GM21360 (cell line): ENCODE results near the gene ZNF549.
"Not testable (repeated sequence)": the region's sequence is repeated elsewhere in the genome, so short reads cannot be mapped to it uniquely, and the experiment has no call there.

Experiments used
- ATAC-seq: cut with Tn5 transposase; IDR thresholded peaks from one replicate; pipeline ENCODE4 v1.9.1; 2021; ENCODE audit warnings: mild to moderate bottlenecking, moderate library complexity; ENCODE audit not compliant: unreplicated experiment

The ZNF549 gene

DNA sequence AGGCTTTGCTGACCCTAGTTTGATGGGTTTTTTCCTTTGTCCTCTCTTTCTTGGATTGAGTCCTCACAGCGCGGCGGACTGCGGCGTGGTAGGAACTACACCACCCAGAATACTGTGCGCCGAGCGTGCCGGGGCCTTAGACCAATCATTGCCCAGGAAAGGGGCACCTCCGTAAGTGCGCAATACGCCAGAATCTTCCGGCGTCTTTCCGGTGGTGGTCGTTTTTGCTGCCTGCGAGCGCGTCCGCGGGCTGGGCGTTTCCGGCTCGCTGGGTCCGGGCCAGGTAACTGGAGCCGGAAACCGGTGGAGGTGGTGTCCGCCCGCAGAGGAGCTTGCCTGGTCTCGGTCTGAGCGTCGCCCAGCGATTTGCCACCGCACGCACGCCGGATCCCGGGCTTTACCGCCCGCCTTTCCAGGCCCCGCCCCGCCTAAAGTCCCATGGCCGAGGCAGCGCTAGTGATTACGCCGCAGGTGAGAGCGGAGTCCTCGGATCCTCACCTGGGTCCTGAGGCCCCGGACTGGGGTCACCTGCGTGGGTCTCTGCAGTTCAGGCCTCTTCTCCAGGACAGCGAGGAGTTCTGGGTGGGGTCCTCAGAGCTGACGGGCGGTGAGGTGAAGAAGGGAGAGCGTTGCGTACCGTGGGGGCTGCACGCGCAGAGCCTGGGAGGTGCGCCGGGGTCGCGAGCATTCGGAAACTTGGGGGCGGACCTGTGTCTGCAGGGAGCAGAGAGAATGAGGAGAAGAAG, at the start of gene ZNF549:
TSS of gene ZNF549 (plus strand) at position 221 of the 746 bp plus-strand sequence. CDS start at position 439, 218 bp downstream.
- peak; percentile 93 for ATAC-seq

DNA sequence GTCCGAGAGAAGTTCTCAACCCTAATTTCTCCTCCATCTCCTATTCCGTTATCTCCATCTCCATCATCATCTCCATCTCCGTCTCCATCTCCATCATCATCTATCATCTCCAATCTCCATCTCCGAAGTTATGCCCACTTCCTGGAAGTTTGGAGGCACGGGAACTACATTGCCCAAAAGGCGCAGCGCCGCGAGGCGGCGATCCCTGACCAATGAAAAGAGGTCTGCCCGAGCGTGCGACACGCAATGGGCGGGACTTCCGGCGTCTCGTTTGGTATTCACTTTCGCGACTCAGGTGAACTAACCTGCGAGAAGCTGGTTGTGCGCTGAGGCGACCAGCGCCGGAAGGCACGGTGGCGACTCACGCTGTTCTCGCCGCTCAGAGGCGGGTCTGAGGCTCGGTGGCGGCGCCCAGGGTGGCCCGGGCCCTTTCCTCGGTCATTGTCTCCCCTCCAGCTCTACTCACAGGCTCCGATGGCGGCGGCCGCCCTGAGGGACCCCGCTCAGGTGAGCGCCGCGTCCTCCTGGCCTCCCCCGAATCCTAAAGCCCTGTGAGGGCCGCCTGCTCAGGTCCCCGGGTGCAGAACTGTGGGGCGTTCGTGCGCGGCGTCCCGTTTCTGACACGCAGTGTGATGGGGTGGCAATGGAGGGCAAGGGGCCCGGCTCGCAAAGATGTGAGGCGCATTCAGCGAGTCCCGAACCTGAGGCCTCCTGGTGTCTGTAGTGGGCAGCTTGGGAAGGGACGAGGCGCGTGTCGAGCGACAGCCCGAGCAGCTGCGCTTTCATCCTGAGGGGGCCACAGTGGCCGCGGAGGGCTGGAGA, 39.5 kb upstream of the ZNF549 start, which contains the start of gene ZNF419:
TSS of gene ZNF419 (plus strand) at position 274 of the 822 bp plus-strand sequence. CDS start at position 475, 201 bp downstream.
- peak; percentile 92 for ATAC-seq

DNA sequence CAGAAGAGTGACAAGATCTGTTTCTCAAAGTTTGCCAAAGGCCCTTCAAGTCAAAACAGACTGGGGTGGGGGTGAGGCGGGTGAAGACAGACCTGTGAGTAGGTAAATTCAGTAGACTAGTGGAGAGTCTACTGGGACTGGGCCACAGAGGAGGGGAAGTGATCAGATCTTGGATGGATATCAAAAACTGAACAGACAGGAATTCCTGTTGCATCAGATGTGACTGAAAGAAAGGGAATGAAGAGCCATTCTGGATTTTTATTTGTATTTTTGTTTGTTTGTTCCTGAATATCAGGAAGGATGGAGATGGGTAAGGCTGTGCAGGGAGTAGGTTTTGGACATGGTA, 38.9 kb upstream of the ZNF549 start:
- ATAC-seq: not testable (repeated sequence)

DNA sequence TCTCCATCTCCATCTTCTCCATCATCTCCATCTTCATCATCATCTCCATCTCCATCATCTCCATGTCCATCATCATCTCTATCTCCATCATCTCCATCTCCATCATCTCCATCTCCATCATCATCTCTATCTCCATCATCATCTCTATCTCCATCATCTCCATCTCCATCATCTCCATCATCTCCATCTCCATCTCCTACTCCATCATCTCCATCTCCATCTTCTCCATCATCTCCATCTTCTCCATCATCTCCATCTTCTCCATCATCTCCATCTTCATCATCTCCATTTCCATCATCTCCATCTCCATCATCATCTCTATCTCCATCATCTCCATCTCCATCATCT, 27.9 kb upstream of the ZNF549 start:
- ATAC-seq: not testable (repeated sequence)

DNA sequence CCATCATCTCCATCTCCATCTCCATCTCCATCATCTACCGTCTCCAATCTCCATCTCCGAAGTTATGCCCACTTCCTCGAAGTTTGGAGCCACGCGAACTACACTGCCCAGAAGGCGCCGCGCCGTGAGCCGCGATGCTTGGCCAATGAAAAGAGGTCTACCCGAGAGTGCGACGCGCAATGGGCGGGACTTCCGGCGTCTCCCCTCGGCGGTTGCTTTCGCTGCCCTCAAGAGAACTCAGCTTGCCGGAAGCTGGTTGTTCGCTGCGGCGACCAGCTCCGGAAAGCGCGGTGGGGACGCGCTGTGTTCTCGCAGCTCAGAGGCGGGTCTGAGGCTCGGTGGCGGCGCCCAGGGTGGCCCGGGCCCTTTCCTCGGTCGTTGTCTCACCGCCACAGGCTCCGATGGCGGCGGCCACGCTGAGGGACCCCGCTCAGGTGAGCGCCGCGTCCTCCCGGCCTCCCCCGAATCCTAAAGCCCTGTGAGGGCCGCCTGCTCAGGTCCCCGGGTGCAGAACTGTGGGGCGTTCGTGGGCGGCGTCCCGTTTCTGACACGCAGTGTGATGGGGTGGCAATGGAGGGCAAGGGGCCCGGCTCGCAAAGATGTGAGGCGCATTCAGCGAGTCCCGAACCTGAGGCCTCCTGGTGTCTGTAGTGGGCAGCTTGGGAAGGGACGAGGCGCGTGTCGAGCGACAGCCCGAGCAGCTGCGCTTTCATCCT, 27.3 kb upstream of the ZNF549 start, which contains the start of gene ZNF773:
TSS of gene ZNF773 (plus strand) at position 259 of the 716 bp plus-strand sequence. CDS start at position 402, 143 bp downstream.
- peak; percentile 93 for ATAC-seq

DNA sequence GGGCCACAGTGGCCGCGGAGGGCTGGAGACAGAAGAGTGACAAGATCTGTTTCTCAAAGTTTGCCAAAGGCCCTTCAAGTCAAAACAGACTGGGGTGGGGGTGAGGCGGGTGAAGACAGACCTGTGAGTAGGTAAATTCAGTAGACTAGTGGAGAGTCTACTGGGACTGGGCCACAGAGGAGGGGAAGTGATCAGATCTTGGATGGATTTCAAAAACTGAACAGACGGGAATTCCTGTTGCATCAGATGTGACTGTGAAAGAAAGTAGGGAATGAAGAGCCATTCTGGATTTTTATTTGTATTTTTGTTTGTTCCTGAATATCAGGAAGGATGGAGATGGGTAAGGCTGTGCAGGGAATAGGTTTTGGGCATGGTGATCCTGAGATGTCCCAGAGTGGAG, 26.8 kb upstream of the ZNF549 start:
- ATAC-seq: not testable (repeated sequence)

DNA sequence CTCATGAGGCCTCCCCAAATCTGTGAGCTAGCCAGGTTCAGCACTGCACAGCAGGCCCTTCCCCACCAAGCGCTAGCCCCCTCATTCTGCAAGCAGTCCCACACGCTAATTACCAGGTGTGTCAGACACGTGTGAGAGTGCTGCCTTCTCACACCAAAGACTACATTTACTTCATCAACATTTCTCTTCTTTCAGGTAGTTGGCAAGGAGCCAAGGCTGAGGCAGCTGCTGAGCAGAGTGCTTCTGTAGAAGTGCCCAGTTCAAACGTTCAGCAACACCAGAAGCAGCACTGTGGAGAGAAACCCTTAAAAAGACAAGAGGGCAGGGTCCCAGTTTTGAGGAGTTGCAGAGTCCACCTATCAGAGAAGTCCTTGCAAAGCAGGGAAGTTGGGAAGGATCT, 21.0 kb upstream of the ZNF549 start:
- no peak for ATAC-seq

DNA sequence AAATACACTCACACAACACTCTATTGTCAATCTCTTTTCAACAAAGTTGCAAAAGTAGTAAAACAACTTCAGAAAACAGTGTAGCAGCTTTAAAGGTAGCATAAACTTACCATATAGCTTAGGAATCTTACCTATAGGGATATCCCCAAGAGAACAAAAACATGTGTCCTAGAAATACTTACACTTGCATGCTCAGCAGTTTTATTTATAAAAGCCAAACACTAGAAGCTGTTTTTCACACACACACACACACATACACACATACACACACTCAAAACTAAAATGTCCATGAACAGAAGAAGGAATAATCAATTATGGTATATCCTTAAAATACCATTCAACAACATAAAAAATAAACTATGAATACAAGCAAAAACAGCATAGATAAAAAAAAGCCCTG, 15.7 kb upstream of the ZNF549 start:
- no peak for ATAC-seq

DNA sequence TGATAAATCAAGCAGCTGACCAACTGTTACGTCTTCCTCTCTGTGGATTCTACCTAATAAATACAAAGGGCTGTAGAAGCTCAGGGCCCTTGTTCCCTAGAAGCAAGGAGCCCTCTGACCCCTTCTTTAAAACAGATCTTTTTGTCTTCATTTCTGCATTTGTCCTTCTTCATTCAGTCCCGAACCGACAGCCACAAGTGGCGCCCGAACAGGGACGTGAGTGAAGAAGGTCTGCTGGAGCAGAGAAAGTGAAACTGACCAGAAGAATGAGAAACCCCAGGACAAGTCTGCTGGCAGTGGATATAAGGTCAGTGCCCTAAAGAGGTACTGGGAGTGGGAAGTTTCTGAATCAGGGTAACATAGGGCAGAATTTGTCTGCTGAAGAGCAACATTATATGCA, 14.3 kb upstream of the ZNF549 start:
- no peak for ATAC-seq

DNA sequence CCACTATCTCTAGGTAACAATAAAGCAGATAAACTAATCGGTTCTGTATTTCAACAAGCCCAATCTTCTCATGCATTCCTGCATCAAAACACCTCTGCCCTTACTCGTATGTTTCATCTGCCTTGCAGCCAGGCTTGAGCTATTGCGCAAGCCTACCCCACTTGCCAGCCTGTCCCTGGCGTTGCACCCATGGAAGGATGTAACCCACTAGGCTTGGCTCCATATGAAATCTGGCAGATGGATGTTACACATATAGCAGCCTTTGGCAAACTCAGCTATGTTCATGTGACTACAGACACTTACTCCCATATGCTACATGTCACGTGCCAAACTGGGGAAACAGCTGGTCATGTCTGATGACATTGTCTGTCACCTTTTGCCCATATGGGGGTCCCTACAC, 11.9 kb upstream of the ZNF549 start:
- ATAC-seq: no peak

DNA sequence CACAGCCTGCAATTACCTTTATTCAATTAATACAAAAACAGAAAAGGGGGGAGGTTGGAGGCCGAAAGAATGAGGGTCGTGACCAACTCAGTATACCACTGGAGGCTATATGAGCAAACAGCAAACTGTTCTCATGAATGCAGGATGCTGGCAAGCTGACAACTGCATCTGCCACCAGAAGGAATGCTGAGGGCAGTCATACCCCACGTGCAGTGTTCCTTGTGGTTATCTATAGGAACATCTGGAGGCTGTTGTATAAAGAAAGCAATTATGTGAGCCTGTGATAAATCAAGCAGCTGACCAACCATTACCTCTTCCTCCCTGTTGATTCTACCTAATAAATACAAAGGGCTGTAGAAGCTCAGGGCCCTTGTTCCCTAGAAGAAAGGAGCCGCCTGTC, 9.1 kb upstream of the ZNF549 start:
- not testable (repeated sequence) for ATAC-seq

DNA sequence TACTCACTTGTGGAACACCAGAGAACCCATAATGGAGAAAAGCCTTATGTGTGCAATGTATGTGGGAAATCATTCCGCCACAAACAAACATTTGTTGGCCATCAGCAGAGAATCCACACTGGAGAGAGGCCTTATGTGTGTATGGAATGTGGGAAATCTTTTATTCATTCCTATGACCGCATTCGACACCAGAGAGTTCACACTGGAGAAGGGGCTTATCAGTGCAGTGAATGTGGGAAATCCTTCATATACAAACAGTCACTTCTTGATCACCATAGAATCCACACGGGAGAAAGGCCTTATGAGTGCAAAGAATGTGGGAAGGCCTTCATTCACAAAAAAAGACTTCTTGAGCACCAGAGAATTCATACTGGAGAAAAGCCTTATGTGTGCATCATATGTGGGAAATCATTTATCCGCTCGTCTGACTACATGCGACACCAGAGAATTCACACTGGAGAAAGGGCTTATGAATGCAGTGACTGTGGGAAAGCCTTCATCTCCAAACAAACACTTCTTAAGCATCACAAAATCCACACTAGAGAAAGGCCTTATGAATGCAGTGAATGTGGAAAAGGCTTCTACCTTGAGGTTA, 10.9 kb downstream of the ZNF549 start:
- ATAC-seq: no peak

DNA sequence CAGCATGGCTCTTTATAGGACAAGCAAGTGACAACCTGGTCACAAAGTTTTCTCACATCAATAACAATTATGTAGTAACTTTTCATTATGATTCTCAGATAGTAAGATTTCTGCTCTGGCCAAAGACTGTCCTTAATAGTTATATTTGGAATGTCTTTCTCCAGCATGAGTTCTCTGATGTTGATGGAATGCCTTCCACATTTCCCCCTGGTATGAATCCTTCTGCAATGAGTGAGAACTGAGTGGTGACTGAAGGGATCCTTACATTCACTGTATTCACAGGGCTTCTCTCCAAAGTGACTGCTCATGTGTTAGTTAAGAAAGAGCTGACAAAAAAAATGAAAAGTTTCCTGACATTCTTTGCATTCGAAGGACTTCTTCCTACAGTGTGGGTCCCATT, 19.4 kb downstream of the ZNF549 start:
- no peak for ATAC-seq

DNA sequence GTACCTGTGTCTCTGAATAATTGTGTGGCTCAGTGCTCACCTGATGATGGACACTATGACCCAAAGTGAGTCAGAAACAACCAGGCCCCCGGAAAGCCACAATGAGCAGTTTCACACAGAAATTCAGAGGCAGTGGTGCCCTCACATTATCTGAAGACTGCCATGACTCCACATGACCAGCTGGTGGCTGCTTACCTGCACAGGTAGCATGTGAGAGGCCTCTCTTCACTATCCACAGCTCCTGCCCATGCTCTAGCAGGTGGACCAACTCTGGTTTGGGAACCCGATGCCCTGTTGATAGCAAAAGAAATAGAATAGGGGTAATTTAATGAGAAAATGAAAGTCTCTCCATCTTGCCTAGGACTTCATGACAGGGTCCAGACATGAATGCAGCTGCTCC, 25.3 kb downstream of the ZNF549 start:
- no peak for ATAC-seq

DNA sequence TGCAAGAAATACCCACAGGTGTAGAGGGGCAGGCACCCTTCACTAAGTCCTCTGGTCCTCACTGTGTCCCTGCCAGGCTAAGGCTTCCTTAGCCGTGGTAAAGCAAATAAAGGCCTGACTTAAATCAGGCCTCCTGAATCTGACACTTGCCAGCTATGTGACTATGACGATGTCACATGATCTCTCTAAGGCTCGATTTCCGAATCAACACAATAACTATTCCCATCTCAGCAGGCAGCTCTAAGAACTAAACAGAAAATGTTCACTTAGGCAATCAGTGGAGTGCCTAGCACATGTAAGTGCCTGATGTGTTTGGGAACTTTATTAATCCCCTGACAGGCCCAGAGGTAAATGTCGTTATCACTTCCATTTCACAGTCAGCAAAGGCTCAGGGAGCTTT, 30.5 kb downstream of the ZNF549 start:
- no peak for ATAC-seq

DNA sequence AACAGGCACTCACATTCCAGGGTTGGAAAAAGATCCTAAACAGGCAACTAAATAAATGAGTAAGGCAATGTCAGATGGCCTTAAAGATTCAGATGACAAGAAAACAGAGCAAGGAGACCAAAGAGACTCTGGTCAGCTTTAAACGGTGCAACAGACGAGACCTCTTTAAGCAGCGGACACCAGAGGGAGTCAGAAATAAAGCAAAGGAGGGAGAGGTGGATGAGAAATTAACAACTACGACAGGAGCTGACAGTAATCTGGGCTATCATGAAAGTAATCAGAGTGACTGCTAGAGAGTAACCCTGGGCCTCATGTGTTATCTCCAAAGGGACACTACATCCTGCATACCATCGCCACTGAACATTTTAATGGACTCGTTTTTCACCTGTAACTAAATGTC, 31.4 kb downstream of the ZNF549 start:
- ATAC-seq: no peak

DNA sequence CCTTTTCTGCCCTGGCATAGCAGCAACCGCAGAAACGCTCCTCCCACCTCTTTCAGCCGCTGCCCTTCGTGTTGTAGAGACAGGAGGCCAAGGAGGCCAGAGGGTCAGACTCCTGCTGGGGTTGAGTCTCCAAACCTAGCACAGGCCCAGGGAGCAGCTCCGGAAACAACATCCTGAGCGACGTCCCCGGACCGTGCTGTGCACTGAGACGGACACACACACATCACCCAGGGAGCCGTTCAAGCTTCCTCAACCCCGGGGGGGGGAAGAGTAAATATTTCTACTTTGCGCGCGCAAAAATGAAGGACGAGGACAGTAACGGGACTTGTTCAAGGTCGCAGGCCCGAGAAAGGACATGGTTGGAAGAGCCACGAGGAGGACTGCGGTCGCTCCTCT, 31.9 kb downstream of the ZNF549 start:
- no peak for ATAC-seq

DNA sequence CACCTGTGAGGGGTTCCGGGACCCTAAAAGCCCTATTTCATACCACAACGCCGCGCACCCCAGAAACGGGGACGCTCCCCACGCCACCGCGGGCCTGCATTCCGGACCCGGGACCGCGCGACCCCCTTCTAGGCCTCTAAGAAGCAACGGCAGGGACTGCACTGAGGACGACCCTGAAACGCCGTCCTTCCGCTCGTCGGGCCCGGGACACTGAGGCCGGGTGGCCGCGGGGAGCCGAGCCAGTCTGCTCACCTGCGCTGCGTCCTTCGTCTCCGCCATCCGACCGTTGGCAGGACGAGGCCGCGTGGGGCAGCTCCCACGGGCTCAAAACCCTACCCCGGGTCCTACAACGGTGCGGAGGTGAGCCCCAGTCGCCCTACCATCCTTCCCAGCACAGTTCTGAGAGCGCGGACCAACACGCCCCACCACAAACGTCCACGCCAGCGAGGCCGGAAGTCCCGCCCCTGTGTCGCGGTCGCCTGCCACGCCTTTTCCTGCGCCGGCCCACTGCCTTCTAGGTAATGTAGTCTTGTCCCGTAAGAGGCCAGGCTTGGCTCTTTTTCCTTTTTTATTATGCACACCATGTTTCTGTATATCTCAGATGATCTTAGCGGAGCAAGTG, 32.4 kb downstream of the ZNF549 start, which contains the start of gene ZNF550:
TSS of gene ZNF550 (minus strand) at position 460 of the 622 bp plus-strand sequence. CDS start at position 279, 181 bp downstream.
- ATAC-seq: peak; percentile 93

DNA sequence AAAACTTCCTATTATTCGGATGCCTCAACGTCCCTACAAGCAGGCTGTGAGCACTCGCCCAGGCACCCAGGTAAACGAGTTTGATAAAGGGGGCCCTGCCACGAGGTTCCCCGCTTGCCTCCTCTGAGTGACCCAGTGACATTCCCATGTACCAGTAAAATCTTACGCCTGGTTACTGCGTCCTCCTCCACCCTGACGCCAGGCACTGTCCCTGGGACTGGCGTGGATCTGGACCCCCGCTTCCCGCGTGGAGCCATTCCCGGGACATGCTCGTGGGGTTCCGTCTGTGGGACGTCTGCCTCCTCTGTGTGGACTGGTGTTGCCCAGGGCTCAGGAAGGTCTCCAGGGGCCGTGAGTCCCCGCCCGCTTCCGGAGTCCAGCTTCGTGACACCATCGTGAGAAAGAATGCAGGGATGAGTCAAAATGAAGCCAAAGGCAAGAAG, 32.9 kb downstream of the ZNF549 start:
- ATAC-seq: no peak

DNA sequence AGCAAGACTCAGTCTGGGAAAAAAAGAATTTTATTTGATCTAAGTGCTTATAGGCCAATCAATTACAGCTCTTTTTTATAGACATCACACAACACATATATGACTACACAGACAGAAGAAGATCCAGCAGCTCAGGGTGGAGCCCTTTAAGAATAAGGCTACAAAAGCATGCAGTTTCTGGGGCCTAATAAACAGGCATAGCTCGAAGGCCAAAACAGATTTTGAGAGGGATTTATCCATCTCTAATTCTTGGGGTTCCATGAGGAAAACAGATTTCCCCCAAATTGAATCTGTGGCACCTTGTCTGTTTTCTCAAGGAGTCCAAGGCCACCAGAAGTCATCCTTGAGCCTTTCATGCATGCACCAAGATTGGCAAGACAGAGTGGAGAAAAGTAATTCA, 36.4 kb downstream of the ZNF549 start:
- no peak for ATAC-seq
